ENCODE data around the gene NCKIPSD.

DNA sequence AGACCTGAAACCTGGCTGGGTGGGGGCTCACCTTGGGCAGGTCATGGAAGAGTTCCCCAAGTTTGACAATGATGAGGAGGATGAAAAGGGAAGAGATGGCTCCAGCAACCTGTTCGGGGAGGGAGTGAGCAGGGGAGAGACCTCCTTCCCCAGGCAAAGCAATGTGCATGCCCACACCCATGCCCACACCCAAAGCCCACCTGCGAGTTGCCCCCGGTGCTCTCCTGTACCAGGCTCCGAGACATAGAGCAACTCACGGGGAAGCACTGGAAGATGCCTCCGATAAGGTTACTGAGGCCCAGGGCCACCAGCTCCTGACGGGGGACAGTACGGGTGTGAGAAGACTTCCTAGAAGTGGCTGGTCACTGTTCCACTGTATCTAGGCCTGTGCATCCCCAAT lies 55.3 kb downstream of the NCKIPSD start:
- TF ChIP-seq POLR2A (IDR thresholded peaks at IDR 0.05), result no peak
- TF ChIP-seq, protein P1, sequence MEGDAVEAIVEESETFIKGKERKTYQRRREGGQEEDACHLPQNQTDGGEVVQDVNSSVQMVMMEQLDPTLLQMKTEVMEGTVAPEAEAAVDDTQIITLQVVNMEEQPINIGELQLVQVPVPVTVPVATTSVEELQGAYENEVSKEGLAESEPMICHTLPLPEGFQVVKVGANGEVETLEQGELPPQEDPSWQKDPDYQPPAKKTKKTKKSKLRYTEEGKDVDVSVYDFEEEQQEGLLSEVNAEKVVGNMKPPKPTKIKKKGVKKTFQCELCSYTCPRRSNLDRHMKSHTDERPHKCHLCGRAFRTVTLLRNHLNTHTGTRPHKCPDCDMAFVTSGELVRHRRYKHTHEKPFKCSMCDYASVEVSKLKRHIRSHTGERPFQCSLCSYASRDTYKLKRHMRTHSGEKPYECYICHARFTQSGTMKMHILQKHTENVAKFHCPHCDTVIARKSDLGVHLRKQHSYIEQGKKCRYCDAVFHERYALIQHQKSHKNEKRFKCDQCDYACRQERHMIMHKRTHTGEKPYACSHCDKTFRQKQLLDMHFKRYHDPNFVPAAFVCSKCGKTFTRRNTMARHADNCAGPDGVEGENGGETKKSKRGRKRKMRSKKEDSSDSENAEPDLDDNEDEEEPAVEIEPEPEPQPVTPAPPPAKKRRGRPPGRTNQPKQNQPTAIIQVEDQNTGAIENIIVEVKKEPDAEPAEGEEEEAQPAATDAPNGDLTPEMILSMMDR (IDR thresholded peaks at IDR 0.05), result no peak

Data from right lobe of liver (tissue), 4 donors.